ENCODE measurements around the gene CHMP2A.

The CHMP2A gene

DNA sequence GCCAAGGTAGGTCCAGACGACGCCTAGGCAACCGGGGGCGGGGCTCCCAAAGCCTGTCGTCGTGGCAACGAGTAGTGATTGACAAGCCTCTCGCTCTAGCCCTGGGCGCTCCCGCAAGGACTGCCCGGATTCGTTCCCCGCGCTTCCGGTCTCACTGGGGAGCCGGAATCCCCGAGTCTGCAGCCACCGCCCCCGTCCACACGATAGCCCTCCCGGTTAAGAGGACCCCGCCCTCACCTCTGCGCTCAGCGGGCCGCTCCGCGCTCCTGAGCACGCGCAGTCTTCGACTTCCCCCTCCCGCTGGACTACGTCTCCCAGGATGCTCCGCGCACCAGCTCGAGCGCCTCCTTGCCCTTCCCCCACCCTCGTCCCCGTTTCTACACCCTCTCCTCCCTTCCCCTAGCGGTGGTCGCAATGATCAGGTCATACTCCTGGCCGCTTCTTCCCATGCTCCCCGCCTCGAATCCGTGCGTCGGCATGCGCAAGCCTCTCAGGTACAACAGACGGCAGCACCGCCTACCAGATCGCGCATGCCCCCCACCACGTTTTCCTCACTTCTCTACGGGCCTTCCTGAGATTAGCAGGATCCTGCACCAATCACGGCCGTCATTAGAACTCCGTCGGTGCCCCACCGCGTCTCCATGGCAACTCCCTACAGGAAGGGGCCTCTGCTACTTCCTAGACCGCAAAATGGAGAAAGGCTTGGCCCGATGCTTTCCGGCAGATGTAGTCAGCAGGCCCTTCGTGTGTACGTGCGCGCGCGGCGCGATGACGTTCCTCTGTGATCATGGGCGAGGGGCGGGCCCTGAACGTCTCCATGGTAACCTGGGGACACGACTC, 18.1 kb upstream of the CHMP2A start, which contains the start of gene MZF1:
Gene MZF1 (minus strand): TSS at position 518 of the 840 bp plus-strand sequence. CDS start 1,946 bp downstream, outside the sequence.
- TF ChIP-seq, protein P1, sequence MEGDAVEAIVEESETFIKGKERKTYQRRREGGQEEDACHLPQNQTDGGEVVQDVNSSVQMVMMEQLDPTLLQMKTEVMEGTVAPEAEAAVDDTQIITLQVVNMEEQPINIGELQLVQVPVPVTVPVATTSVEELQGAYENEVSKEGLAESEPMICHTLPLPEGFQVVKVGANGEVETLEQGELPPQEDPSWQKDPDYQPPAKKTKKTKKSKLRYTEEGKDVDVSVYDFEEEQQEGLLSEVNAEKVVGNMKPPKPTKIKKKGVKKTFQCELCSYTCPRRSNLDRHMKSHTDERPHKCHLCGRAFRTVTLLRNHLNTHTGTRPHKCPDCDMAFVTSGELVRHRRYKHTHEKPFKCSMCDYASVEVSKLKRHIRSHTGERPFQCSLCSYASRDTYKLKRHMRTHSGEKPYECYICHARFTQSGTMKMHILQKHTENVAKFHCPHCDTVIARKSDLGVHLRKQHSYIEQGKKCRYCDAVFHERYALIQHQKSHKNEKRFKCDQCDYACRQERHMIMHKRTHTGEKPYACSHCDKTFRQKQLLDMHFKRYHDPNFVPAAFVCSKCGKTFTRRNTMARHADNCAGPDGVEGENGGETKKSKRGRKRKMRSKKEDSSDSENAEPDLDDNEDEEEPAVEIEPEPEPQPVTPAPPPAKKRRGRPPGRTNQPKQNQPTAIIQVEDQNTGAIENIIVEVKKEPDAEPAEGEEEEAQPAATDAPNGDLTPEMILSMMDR (conservative IDR thresholded peaks at IDR 0.05; ENCODE audit: control insufficient read depth, insufficient read depth, low read depth, low read length) = no peak
- DNase-seq (ENCODE audit: low read depth) = peak; percentile 100
- H3K4me3 ChIP-seq (ENCODE audit: control insufficient read depth, low read depth, low read length) = peak within 1 kb of the TSS; percentile 92

DNA sequence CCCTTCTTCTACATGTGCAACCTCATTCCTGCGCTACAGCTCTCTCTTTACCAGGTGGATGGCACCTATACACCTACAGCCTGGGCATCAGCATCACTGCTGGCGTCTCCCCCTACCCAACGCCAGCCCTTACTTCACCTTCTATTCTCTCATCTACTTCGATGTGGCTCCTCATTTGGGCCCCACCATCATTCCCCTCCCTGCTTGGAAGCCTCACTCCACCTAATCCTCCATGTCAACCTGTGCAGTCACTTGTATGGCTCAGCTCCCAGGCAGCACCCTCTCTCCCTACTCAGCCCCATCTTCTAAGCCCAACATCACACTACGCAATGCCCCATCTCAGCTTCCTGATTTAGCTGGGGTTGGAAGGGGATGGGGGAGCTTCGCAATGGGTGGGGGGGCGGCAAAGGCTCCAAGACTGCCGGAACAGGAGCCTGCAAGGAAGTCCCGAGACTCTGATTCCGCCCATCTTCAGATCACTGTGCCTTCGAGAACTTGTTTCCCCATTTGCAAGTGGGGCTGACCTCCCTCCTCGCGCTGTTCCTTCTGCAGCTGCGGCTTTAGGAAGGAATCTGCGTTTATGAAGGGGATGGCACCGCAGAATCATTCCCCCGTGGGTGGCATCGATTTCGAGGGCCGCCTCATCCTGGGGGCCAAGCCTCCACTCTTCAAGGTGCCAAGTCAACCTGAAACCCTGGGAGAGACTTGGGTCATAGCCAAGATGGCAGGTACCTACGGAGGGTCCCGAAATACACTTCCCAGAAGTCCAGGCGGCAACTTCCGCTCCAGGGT, 17.3 kb upstream of the CHMP2A start:
- H3K4me3 ChIP-seq (ENCODE audit: control insufficient read depth, low read depth, low read length) = peak overlapping the region; percentile 92
- no peak for DNase-seq (ENCODE audit: low read depth)
- TF ChIP-seq, protein P1 (conservative IDR thresholded peaks at IDR 0.05; ENCODE audit: control insufficient read depth, insufficient read depth, low read depth, low read length) = no peak

DNA sequence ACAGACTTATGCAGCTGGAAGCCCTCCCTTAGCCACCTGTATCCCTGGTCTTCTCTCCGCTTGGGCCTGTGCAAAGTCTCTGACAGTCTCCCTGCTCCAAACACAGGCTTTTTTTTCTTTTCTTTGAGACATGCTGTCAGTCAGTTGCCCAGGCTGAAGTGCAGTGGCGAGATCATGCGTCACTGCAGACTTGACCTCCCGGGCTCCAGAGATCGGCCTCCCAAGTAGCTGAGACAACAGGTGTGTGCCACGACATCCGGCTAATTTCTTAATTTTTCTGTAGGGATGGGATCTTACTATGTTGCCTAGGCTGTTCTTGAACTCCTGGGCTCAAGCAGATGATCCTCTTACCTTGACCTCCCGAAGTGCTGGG, 16.7 kb upstream of the CHMP2A start:
- no peak overlapping the region for H3K4me3 ChIP-seq (ENCODE audit: control insufficient read depth, low read depth, low read length)
- DNase-seq (ENCODE audit: low read depth) = no peak
- TF ChIP-seq, protein P1 (conservative IDR thresholded peaks at IDR 0.05; ENCODE audit: control insufficient read depth, insufficient read depth, low read depth, low read length) = no peak

DNA sequence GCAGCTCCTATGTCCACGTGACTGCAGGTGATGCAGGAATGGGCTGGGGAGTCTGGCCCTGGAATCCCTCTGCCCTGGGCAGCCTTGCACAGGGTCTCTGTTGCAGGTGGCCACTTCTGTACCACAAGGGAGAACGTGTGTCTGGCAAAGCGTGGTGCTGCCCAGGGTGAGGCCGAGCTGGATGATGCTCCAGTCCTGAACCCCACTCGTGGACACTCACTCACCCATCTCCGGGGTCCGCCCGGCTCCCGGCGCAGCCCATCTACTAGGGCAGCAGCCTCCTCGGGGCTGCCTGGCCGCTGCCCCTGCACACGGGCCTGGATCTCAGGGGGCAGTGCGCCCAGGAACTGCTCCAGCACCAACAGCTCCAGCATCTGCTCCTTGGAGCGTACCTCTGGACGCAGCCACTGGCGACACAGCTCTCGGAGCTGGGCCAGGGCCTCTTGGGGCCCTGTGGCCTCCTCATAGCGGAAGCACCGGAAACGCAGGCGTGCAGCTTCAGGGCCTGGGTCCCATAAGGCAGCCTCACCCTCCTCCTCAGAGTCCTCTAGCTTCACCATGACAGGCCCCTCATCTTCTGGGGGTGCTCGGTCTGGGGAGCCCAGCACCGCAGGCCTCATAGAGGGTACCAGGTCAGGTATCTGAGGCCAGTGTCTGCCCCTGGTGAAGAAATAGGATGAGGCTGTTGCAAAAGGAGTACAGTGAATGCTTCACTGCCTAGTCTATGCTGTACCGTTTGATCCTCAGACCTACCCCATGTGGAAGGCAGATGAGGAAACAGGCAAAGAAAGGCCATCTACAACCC, 16.1 kb upstream of the CHMP2A start:
- H3K4me3 ChIP-seq (ENCODE audit: control insufficient read depth, low read depth, low read length) = no peak overlapping the region
- no peak for DNase-seq (ENCODE audit: low read depth)
- TF ChIP-seq, protein P1 (conservative IDR thresholded peaks at IDR 0.05; ENCODE audit: control insufficient read depth, insufficient read depth, low read depth, low read length) = no peak

DNA sequence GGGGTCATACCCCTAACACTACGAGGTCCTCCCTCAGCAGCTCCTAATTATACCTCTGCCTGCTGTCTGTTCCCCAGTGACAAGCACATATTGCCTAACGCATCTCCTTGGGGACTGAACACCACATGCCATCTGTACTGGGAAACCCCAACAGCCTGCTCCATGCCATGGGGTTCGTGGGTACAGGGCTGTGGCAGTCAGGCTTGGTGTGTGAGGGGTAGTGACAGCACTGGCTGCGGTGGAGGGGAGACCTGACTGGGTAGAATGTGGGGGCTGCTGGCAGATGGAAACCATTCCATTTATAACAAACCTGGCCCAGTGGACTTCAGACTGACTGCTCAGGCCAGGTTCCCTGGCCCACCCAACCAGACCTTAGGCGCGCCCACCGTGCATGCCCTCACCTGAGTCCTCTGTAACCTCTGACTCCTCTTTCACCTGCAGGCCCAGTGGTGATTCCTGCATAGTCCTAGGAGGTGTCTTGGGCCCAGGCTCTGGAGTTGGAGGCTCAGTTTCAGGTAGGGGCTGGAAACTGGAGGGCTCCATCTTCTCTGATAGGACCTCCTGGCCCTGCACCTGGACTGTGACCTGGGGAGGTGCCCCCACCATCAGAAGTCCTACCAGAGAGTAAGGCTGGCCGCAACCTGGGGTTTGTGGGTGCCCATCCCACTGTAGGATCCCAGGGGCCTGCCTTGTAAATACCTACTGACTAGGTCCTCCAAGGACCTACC, 15.2 kb upstream of the CHMP2A start:
- H3K4me3 ChIP-seq (ENCODE audit: control insufficient read depth, low read depth, low read length) = no peak overlapping the region
- no peak for DNase-seq (ENCODE audit: low read depth)
- TF ChIP-seq, protein P1 (conservative IDR thresholded peaks at IDR 0.05; ENCODE audit: control insufficient read depth, insufficient read depth, low read depth, low read length) = no peak
